Activated CD8-positive, alpha-beta T cell treated with anti-CD3 and anti-CD28 coated beads, Interleukin-2, amount 10 ng/mL, durations not matched to agents 7 days and 5 days (primary cell): ENCODE measurements around the gene CASR. TPM values are rescaled to one million over a fixed set of nuclear protein-coding genes. Genes with fewer than 3 reads are reported as not detected.

Experiments used
- total RNA-seq, 2 experiments: library from RNA; stranded (reverse); gene quantifications; one replicate each; pipeline ENCODE4 v1.2.3, GENCODE V29; 2021

CASR gene
- total RNA-seq, 2 experiments from 2014 or later = not detected

Other genes with a start within 250 kb of the CASR start
- gene ILDR1, start 161.4 kb upstream of the CASR start, total RNA-seq = under 1 TPM in 1 of 2 experiments, not detected in 1; 0.16 TPM
- gene CD86, start 128.3 kb upstream of the CASR start, total RNA-seq = 1 to 10 TPM in 1 of 2 experiments, under 1 TPM in 1; 0.95 to 1.5 TPM
- gene CSTA, start 141.6 kb downstream of the CASR start, total RNA-seq = not detected
- 10 to 100 TPM; 40.0 to 47.3 TPM for gene MIX23, start 199.6 kb downstream of the CASR start, total RNA-seq
- 10 to 100 TPM; 78.0 to 78.4 TPM for gene FAM162A, start 200.5 kb downstream of the CASR start, total RNA-seq
- 1 to 10 TPM; 4.5 to 5.1 TPM for gene WDR5B, start 232.4 kb downstream of the CASR start, total RNA-seq